OCI-LY7 (cell line): Measurements from ENCODE around the gene KIAA0930. TPM values are rescaled to one million over a fixed set of nuclear protein-coding genes. Genes with fewer than 3 reads are reported as not detected.
"Not testable (repeated sequence)": the region's sequence is repeated elsewhere in the genome, so short reads cannot be mapped to it uniquely, and the experiment has no call there.

Experiments used
- BruUV-seq: library from RNA; stranded (reverse); fragments of 400-500 nt; replicated peaks from 2 replicates; lab custom pipeline; 2021; lab: Mats Ljungman, UMichigan
- CTCF ChIA-PET: fragments of 300-600 bp; sonication (Branson Sonifier 250); formaldehyde crosslinking; loops from one replicate; lab custom pipeline; 2022; ENCODE audit warnings: antibody characterized with exemption; ENCODE audit not compliant: unreplicated experiment; lab: Charles Lee
- POLR2A ChIA-PET: fragments of 300-600 bp; sonication (Branson Sonifier 250); formaldehyde crosslinking; loops from one replicate; lab custom pipeline; 2022; ENCODE audit warnings: antibody characterized with exemption; lab: Charles Lee
- DNase-seq: peaks from one replicate; pipeline ENCODE4 v3.0.0-alpha.2; 2015; ENCODE audit warnings: low spot score
- H2AFZ ChIP-seq: fragments of 200-600 bp; sonication (generic), shearing (Covaris generic); 2 replicates; pipeline ENCODE4 v1.6.1; 2014; ENCODE audit warnings: mild to moderate bottlenecking, antibody characterized with exemption, low read length, moderate library complexity
- H3K27ac ChIP-seq: fragments of 200-600 bp; sonication (generic); 2 replicates; pipeline ENCODE4 v1.5.1; 2014; ENCODE audit warnings: mixed run types, low read depth, mild to moderate bottlenecking, moderate library complexity, low read length, inconsistent platforms; ENCODE audit not compliant: poor library complexity, severe bottlenecking
- H3K36me3 ChIP-seq: fragments of 200-600 bp; sonication (generic); 2 replicates; pipeline ENCODE4 v1.6.1; 2014; ENCODE audit warnings: mild to moderate bottlenecking, antibody characterized with exemption, low read length, moderate library complexity, mixed read lengths; ENCODE audit not compliant: insufficient read depth
- H3K4me1 ChIP-seq: fragments of 200-600 bp; sonication (generic); 2 replicates; pipeline ENCODE4 v1.5.1; 2014; ENCODE audit warnings: mild to moderate bottlenecking, low read length; ENCODE audit not compliant: insufficient read depth, poor library complexity, severe bottlenecking
- H3K4me2 ChIP-seq: fragments of 200-600 bp; sonication (generic); 2 replicates; pipeline ENCODE4 v1.6.1; 2014; ENCODE audit warnings: mild to moderate bottlenecking, low read length
- H3K4me3 ChIP-seq: fragments of 200-600 bp; sonication (generic); 2 replicates; pipeline ENCODE4 v1.5.1; 2014; ENCODE audit warnings: mild to moderate bottlenecking, low read depth, low read length; ENCODE audit not compliant: poor library complexity, severe bottlenecking
- H3K79me2 ChIP-seq: fragments of 200-600 bp; sonication (generic); 2 replicates; pipeline ENCODE4 v1.6.1; 2016; ENCODE audit warnings: low read depth, mild to moderate bottlenecking, low read length, moderate library complexity, mixed read lengths; ENCODE audit not compliant: insufficient read depth
- H3K9me2 ChIP-seq: fragments of 200-600 bp; sonication (generic); 2 replicates; pipeline ENCODE4 v1.6.1; 2016; ENCODE audit warnings: mild to moderate bottlenecking, low read length, mixed read lengths; ENCODE audit not compliant: insufficient read depth
- H3K9me3 ChIP-seq: fragments of 200-600 bp; sonication (generic); 2 replicates; pipeline ENCODE4 v1.6.1; 2014; ENCODE audit warnings: mild to moderate bottlenecking, mixed run types, low read length, mixed read lengths
- H4K20me1 ChIP-seq: fragments of 200-600 bp; sonication (generic); 2 replicates; pipeline ENCODE4 v1.6.1; 2014; ENCODE audit warnings: mild to moderate bottlenecking, antibody characterized with exemption, low read length, moderate library complexity, mixed read lengths; ENCODE audit not compliant: insufficient read depth
- CTCF ChIP-seq: fragments of 200-600 bp; sonication (generic); conservative IDR thresholded peaks from 2 replicates; pipeline ENCODE4 v1.5.1; 2014; ENCODE audit warnings: mild to moderate bottlenecking, antibody characterized with exemption, low read length, moderate library complexity, mixed read lengths
- EZH2phosphoT487 ChIP-seq: fragments of 200-600 bp; sonication (generic); IDR thresholded peaks from 2 replicates; pipeline ENCODE4 v1.6.1; 2018; ENCODE audit warnings: low read depth, borderline replicate concordance, mild to moderate bottlenecking, mixed run types, antibody characterized with exemption, low read length, moderate library complexity, mixed read lengths
- intact Hi-C: fragments of 100-400 bp; cut with micrococcal nuclease; formaldehyde crosslinking; loops from one replicate; pipeline ENCODE4 v1.10.0; 2022; ENCODE audit not compliant: unreplicated experiment
- total RNA-seq, 2 experiments: library from RNA; depleted of rRNA in 1 of 2; stranded (reverse); fragments of >200 nt in 1 of 2; shearing (Covaris generic) in 1 of 2; gene quantifications; 2 replicates each; pipeline ENCODE4 v1.2.3, GENCODE V29; 2014 to 2022

The KIAA0930 gene
- total RNA-seq, 2 experiments from 2014 or later = 80.7 to 93.9 TPM

- POLR2A ChIA-PET = no interaction called here
These were observed 19.2 kb upstream of the KIAA0930 start for GRCh38 chr22:45259754-45260394.

GRCh38 chr22:45257941-45258340, 17.2 kb upstream of the KIAA0930 start:
- H3K9me2 ChIP-seq, CTCF ChIA-PET, H3K27ac ChIP-seq, H3K79me2 ChIP-seq, H4K20me1 ChIP-seq, H3K36me3 ChIP-seq, intact Hi-C loops, H3K4me2 ChIP-seq, H3K9me3 ChIP-seq, H3K4me3 ChIP-seq, H2AFZ ChIP-seq, BruUV-seq, DNase-seq, POLR2A ChIA-PET: not testable (repeated sequence)
- peaks cover 32% of the 10 kb centered on the region for H3K4me1 ChIP-seq

More at GRCh38 chr22:45259754-45260394, 19.2 kb upstream of the KIAA0930 start:
- H3K4me1 ChIP-seq = peaks cover 48% of the 10 kb centered on the region
- no TSS peak for BruUV-seq
- no peaks in the 10 kb centered on the region for H3K36me3 ChIP-seq
- no peaks in the 10 kb centered on the region for H3K9me2 ChIP-seq
- H3K4me2 ChIP-seq = no peak overlapping the region
- no peak for TF ChIP-seq EZH2phosphoT487
- no peak for TF ChIP-seq CTCF
- no peaks in the 10 kb centered on the region for H3K79me2 ChIP-seq
- H2AFZ ChIP-seq = no peak overlapping the region
- no peak for DNase-seq
- 0 out of 2 replicates have a peak, but pooled peaks cover 4% of the 10 kb centered on the region for H3K9me3 ChIP-seq
- CTCF ChIA-PET = no interaction called here
- intact Hi-C loops = loop anchor here (5.0 kb wide), 2 partner anchors 83 to 158 kb away; no protein-coding TSS in a partner anchor
- no peak overlapping the region for H3K4me3 ChIP-seq
- no peaks in the 10 kb centered on the region for H4K20me1 ChIP-seq
- H3K27ac ChIP-seq = no peak overlapping the region

GRCh38 chr22:45254789-45255278, 14.1 kb upstream of the KIAA0930 start:
- Histone ChIP-seq H3K4me2 (no peak overlapping the region), H3K4me3 (no peak overlapping the region), H4K20me1 (no peaks in the 10 kb centered on the region), H3K9me3 (0 out of 2 replicates have a peak, but pooled peaks cover 4% of the 10 kb centered on the region), H3K36me3 (no peaks in the 10 kb centered on the region), H3K79me2 (no peaks in the 10 kb centered on the region), H3K9me2 (no peaks in the 10 kb centered on the region), H2AFZ (no peak overlapping the region), H3K27ac (no peak overlapping the region), H3K4me1 (peaks cover 4% of the 10 kb centered on the region)
- ChIA-PET POLR2A (no interaction called here), CTCF (no interaction called here)
- intact Hi-C loops = no loop called here
- BruUV-seq = no TSS peak
- DNase-seq = no peak
- TF ChIP-seq CTCF (no peak), EZH2phosphoT487 (no peak)
